Hepatocyte (in vitro differentiated cells): Measurements from ENCODE around the gene FOXN3. TPM values are rescaled to one million over a fixed set of nuclear protein-coding genes. Genes with fewer than 3 reads are reported as not detected.

ENCODE experiments used
- DNase-seq: peaks from one replicate; pipeline ENCODE4 v3.0.0-alpha.2; 2016; ENCODE audit warnings: low spot score
- H2AFZ ChIP-seq: fragments of 200-600 bp; sonication (generic); 2 replicates; pipeline ENCODE4 v1.6.0; 2016; ENCODE audit warnings: antibody characterized with exemption, mild to moderate bottlenecking
- H3K27ac ChIP-seq: fragments of 200-600 bp; sonication (generic); 2 replicates; pipeline ENCODE4 v1.5.1; 2016; ENCODE audit warnings: mild to moderate bottlenecking
- H3K27me3 ChIP-seq: fragments of 200-600 bp; sonication (generic); 2 replicates; pipeline ENCODE4 v1.6.1; 2016
- H3K36me3 ChIP-seq: fragments of 200-600 bp; sonication (generic); replicated peaks from 2 replicates; pipeline ENCODE4 v1.5.1; 2016; ENCODE audit warnings: low read depth; ENCODE audit not compliant: insufficient read depth
- H3K4me1 ChIP-seq: fragments of 200-600 bp; sonication (generic); 2 replicates; pipeline ENCODE4 v1.5.1; 2016; ENCODE audit warnings: mild to moderate bottlenecking, moderate library complexity; ENCODE audit not compliant: insufficient read depth
- H3K4me2 ChIP-seq: fragments of 200-600 bp; sonication (generic); 2 replicates; pipeline ENCODE4 v1.6.0; 2016
- H3K4me3 ChIP-seq: fragments of 200-600 bp; sonication (generic); 2 replicates; pipeline ENCODE4 v1.5.1; 2016; ENCODE audit warnings: mild to moderate bottlenecking
- H3K79me2 ChIP-seq: fragments of 200-600 bp; sonication (generic); 2 replicates; pipeline ENCODE4 v1.6.0; 2017; ENCODE audit warnings: mild to moderate bottlenecking
- H3K9me2 ChIP-seq: fragments of 200-600 bp; sonication (generic); replicated peaks from 2 replicates; pipeline ENCODE4 v1.6.0; 2017; ENCODE audit warnings: mild to moderate bottlenecking; ENCODE audit not compliant: insufficient read depth
- H3K9me3 ChIP-seq: fragments of 200-600 bp; sonication (generic); 2 replicates; pipeline ENCODE4 v1.5.1; 2016; ENCODE audit warnings: low read depth, mild to moderate bottlenecking
- H4K20me1 ChIP-seq: fragments of 200-600 bp; sonication (generic); 2 replicates; pipeline ENCODE4 v1.6.0; 2016; ENCODE audit warnings: mild to moderate bottlenecking; ENCODE audit not compliant: insufficient read depth, poor library complexity, severe bottlenecking
- EZH2 ChIP-seq: fragments of 200-600 bp; sonication (generic); IDR thresholded peaks from 2 replicates; pipeline ENCODE4 v1.6.1; 2016; ENCODE audit warnings: antibody characterized with exemption, mild to moderate bottlenecking, borderline replicate concordance
- EZH2phosphoT487 ChIP-seq: fragments of 200-600 bp; sonication (generic); IDR thresholded peaks from one replicate; pipeline ENCODE4 v1.6.1; 2018; ENCODE audit warnings: antibody characterized with exemption, mild to moderate bottlenecking, low read depth, moderate library complexity; ENCODE audit not compliant: unreplicated experiment, severe bottlenecking
- WGBS: methylation state at CpG from one replicate; pipeline ENCODE4 v1.1.6; 2016; ENCODE audit warnings: low lambda C conversion rate; ENCODE audit errors: missing lambda C conversion rate; 5-methylcytosine and 5-hydroxymethylcytosine counted together
- polyA plus RNA-seq: library from polyadenylated mRNA; unstranded; fragments of >200 nt; fragmentation: Nextera tagmentation; extraction: Ambion mirVana; gene quantifications from 2 replicates; pipeline ENCODE4 v1.2.1, GENCODE V29; 2016
- total RNA-seq: library from RNA; depleted of rRNA; stranded (reverse); fragments of >200 nt; gene quantifications from 2 replicates; pipeline ENCODE4 v1.2.3, GENCODE V29; 2014
- TF ChIP-seq, protein P1 (sequence below): fragments of 200-600 bp; sonication (generic); IDR thresholded peaks from 2 replicates; pipeline ENCODE4 v1.5.1; 2016; ENCODE audit warnings: antibody characterized with exemption, mild to moderate bottlenecking; ENCODE audit not compliant: poor library complexity

FOXN3 gene
- total and polyA plus RNA-seq, 2 experiments from 2014 or later, result 42.2 to 47.6 TPM

DNA sequence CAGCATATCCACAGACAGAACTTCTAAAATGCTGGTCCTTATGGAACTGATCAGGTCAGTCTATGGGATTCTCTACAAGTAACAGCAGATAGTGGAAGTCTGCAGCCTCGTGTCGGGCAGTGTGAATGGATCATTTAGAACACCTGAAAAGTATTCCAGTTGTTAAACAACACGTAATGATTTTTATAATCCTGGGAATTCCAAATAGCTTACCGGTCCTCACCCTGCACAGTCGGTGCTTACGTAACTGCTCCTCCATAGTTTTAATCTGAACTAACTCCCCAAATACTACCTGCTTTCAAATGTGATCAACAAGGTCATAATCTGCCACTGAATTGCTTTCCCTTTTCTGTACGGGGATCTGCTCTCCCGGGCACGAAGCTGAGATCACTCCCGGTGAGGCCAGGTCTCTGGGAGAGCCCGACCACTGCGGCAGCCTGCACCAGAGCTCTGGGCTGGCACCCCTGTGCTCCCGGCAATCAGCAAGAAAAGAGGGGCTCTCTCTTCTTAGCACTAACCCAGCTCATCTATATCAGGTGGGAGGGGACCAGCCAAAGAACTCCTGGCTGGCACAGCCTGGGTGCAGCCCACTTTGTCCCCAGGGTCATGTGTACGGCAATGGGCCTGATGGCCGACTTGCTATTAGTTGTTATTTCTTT lies 157.0 kb downstream of the FOXN3 start:
- Histone ChIP-seq H3K4me3 (no peak overlapping the region), H3K9me3 (no peaks in the 10 kb centered on the region), H3K79me2 (peaks cover 72% of the 10 kb centered on the region), H3K9me2 (no peaks in the 10 kb centered on the region), H3K4me2 (no peak overlapping the region), H3K27ac (no peak overlapping the region), H3K4me1 (no peaks in the 10 kb centered on the region), H3K27me3 (no peaks in the 10 kb centered on the region), H4K20me1 (peaks cover 10% of the 10 kb centered on the region), H3K36me3 (no peaks in the 10 kb centered on the region), H2AFZ (no peak overlapping the region)
- TF ChIP-seq EZH2phosphoT487, result no peak
- 80% methylated on average over 15 of the region's 15 CpGs for WGBS
- no peak for DNase-seq

DNA sequence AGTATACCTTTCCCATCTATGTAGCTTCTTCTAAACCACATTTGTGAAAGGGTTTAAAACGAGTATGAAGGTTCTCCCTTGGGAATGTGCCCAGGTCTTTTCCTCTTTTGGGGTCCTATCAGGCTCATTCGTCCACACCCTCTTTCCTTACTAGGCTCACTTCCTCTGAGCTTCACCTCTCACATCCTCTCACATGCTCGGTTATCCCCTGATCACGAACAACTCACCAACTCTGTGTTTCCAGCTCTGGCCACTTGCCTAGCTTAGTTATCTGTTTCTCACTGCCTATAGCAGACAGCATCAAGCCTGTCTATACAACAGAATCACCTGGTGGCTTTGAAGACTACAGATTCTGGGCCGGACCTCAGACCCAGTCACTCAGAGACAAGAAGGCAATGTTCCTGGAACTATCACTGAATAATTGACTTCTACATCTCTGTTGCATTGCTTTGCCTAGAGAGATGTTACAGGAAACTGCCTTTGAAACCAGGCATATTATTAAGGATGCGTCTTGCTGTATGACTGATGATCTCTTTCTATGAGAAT lies 158.2 kb downstream of the FOXN3 start:
- no peak for DNase-seq
- 98% methylated on average over 6 of the region's 6 CpGs for WGBS
- TF ChIP-seq EZH2phosphoT487 (no peak), EZH2 (no peak)
- TF ChIP-seq, protein P1, sequence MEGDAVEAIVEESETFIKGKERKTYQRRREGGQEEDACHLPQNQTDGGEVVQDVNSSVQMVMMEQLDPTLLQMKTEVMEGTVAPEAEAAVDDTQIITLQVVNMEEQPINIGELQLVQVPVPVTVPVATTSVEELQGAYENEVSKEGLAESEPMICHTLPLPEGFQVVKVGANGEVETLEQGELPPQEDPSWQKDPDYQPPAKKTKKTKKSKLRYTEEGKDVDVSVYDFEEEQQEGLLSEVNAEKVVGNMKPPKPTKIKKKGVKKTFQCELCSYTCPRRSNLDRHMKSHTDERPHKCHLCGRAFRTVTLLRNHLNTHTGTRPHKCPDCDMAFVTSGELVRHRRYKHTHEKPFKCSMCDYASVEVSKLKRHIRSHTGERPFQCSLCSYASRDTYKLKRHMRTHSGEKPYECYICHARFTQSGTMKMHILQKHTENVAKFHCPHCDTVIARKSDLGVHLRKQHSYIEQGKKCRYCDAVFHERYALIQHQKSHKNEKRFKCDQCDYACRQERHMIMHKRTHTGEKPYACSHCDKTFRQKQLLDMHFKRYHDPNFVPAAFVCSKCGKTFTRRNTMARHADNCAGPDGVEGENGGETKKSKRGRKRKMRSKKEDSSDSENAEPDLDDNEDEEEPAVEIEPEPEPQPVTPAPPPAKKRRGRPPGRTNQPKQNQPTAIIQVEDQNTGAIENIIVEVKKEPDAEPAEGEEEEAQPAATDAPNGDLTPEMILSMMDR, result no peak
- Histone ChIP-seq H3K36me3 (no peaks in the 10 kb centered on the region), H3K79me2 (peaks cover 69% of the 10 kb centered on the region), H3K4me2 (no peak overlapping the region), H4K20me1 (peaks cover 7% of the 10 kb centered on the region), H3K4me1 (no peaks in the 10 kb centered on the region), H3K27ac (no peak overlapping the region), H3K9me3 (no peaks in the 10 kb centered on the region), H2AFZ (no peak overlapping the region), H3K27me3 (no peaks in the 10 kb centered on the region), H3K4me3 (no peak overlapping the region), H3K9me2 (no peaks in the 10 kb centered on the region)

DNA sequence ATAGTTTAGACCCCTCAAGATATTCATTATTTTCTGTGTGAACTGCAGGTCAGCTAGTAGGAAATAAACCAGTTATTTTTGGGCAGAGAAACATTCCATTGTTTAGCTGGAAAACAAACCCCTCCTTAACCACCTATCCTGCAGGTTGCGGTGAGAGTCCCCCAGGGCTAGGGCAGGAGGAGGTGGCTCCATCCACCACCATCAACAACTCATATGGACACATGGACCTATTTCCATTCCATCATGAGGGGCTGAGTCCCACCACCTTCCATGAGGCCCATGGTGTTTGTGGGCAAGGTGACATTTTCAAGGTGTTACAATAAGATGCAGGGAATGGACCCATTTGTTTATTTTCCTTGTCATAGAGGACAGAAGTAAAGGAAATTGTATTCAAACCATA lies 160.1 kb downstream of the FOXN3 start:
- H3K9me2 ChIP-seq, result no peaks in the 10 kb centered on the region
- peaks cover 7% of the 10 kb centered on the region for H4K20me1 ChIP-seq
- 92% methylated on average over 1 of the region's 1 CpG for WGBS
- no peak overlapping the region for H3K4me2 ChIP-seq
- no peak overlapping the region for H3K4me3 ChIP-seq
- TF ChIP-seq EZH2phosphoT487, result no peak
- no peak for TF ChIP-seq EZH2
- TF ChIP-seq, protein P1, result no peak
- H2AFZ ChIP-seq, result no peak overlapping the region
- H3K36me3 ChIP-seq, result no peaks in the 10 kb centered on the region
- peaks cover 65% of the 10 kb centered on the region for H3K79me2 ChIP-seq
- no peaks in the 10 kb centered on the region for H3K27me3 ChIP-seq
- no peak overlapping the region for H3K27ac ChIP-seq
- DNase-seq, result no peak
- no peaks in the 10 kb centered on the region for H3K4me1 ChIP-seq
- no peaks in the 10 kb centered on the region for H3K9me3 ChIP-seq

DNA sequence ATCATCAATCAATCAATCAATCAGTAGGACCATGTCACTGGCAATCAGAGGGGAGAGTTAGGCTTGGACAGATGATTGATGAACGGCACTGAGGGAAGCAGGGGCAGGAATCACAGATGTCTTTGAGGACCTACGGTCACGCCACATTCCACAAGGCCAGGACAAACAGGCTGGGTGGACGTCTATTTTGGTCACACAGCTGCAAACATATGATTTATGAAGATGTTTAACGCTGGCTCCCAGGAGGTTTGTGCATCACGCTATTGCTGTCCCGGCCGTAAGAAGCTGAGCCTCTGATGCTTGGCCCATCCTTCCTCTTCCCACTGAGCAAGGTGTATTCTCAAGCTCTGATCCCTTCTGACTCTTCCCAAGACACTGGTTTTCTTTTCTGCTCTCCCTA lies 160.8 kb downstream of the FOXN3 start:
- Histone ChIP-seq H3K9me3 (no peaks in the 10 kb centered on the region), H3K27me3 (no peaks in the 10 kb centered on the region), H3K4me1 (no peaks in the 10 kb centered on the region), H3K4me2 (no peak overlapping the region), H3K9me2 (no peaks in the 10 kb centered on the region), H2AFZ (no peak overlapping the region), H4K20me1 (peaks cover 10% of the 10 kb centered on the region), H3K4me3 (no peak overlapping the region), H3K79me2 (peaks cover 61% of the 10 kb centered on the region), H3K27ac (no peak overlapping the region), H3K36me3 (no peaks in the 10 kb centered on the region)
- no peak for TF ChIP-seq EZH2
- TF ChIP-seq EZH2phosphoT487, result no peak
- TF ChIP-seq, protein P1, result no peak
- DNase-seq, result no peak
- 95% methylated on average over 8 of the region's 8 CpGs for WGBS
